HEK293 (cell line): ENCODE data around the gene SCFD2.
"Not testable (repeated sequence)": the region's sequence is repeated elsewhere in the genome, so short reads cannot be mapped to it uniquely, and the experiment has no call there.

Experiments used
- CTCF ChIA-PET: fragments of 350-600 bp; formaldehyde crosslinking; extraction: SDS; loops from one replicate; lab custom pipeline; 2021; ENCODE audit warnings: antibody characterized with exemption; lab: Yijun Ruan, JAX
- POLR2A ChIA-PET: fragments of 300-600 bp; formaldehyde crosslinking; extraction: SDS; loops from one replicate; lab custom pipeline; 2020; ENCODE audit warnings: antibody characterized with exemption, inconsistent platforms; lab: Yijun Ruan, JAX
- H3K27ac ChIP-seq: fragments of 200-500 bp; sonication (Bioruptor generic); 2 replicates; pipeline ENCODE4 v1.5.1; 2014; ENCODE audit warnings: low read depth, low read length, control low read depth, inconsistent platforms; ENCODE audit errors: extremely low read depth
- H3K36me3 ChIP-seq, 2 experiments: fragments of 200-500 bp in 1 of 2; sonication (Bioruptor generic) in 1 of 2; 1 replicate in 1 of 2; 2 replicates in 1 of 2; pipeline ENCODE4 v1.5.1; 2014 to 2017; ENCODE audit warnings: inconsistent platforms in 2 of 2, low read length in 2 of 2; ENCODE audit not compliant: control insufficient read depth in 2 of 2, insufficient read depth in 1 of 2
- H3K4me1 ChIP-seq: fragments of 200-500 bp; sonication (Bioruptor generic); 2 replicates; pipeline ENCODE4 v1.5.1; 2014; ENCODE audit warnings: mild to moderate bottlenecking, low read length, inconsistent platforms; ENCODE audit not compliant: control insufficient read depth, insufficient read depth
- H3K4me3 ChIP-seq: 2 replicates; pipeline ENCODE4 v1.5.1; 2011; ENCODE audit warnings: low read depth, mild to moderate bottlenecking, control low read depth, low read length, moderate library complexity
- H3K9me3 ChIP-seq: fragments of 200-500 bp; sonication (Bioruptor generic); 2 replicates; pipeline ENCODE4 v1.5.1; 2014; ENCODE audit warnings: low read depth, low read length, inconsistent platforms; ENCODE audit not compliant: control insufficient read depth, insufficient read depth
- KLF16 ChIP-seq: fragments of 450-650 bp; formaldehyde crosslinking; IDR thresholded peaks from 2 replicates; pipeline ENCODE4 v1.5.1; 2017; ENCODE audit warnings: missing biosample characterization, missing genetic modification characterization
- MEIS1 ChIP-seq: sonication (generic); formaldehyde crosslinking; IDR thresholded peaks from 2 replicates; pipeline ENCODE4 v1.8.1; 2022; ENCODE audit warnings: missing genetic modification reagents, mild to moderate bottlenecking, borderline replicate concordance
- SCRT1 ChIP-seq: fragments of 450-650 bp; formaldehyde crosslinking; IDR thresholded peaks from 2 replicates; pipeline ENCODE4 v1.5.1; 2016; ENCODE audit warnings: missing biosample characterization, missing genetic modification characterization, borderline replicate concordance
- YY1 ChIP-seq: fragments of 450-650 bp; formaldehyde crosslinking; IDR thresholded peaks from 2 replicates; pipeline ENCODE4 v1.5.1; 2018; ENCODE audit warnings: missing biosample characterization, missing genetic modification characterization
- ZBTB1 ChIP-seq: fragments of 450-650 bp; formaldehyde crosslinking; IDR thresholded peaks from 2 replicates; pipeline ENCODE4 v1.5.1; 2016; ENCODE audit warnings: missing biosample characterization, missing genetic modification characterization
- ZFP69B ChIP-seq: fragments of 450-650 bp; formaldehyde crosslinking; IDR thresholded peaks from 2 replicates; pipeline ENCODE4 v1.5.1; 2016; ENCODE audit warnings: missing biosample characterization, missing genetic modification characterization
- ZNF157 ChIP-seq: fragments of 450-650 bp; formaldehyde crosslinking; IDR thresholded peaks from 2 replicates; pipeline ENCODE4 v1.5.1; 2016; ENCODE audit warnings: missing biosample characterization, missing genetic modification characterization
- ZNF174 ChIP-seq: fragments of 450-650 bp; formaldehyde crosslinking; IDR thresholded peaks from 2 replicates; pipeline ENCODE4 v1.5.0; 2017; ENCODE audit warnings: missing biosample characterization, mild to moderate bottlenecking, missing genetic modification characterization
- ZNF211 ChIP-seq: fragments of 450-650 bp; formaldehyde crosslinking; IDR thresholded peaks from 2 replicates; pipeline ENCODE4 v1.5.1; 2016; ENCODE audit warnings: low read depth, missing biosample characterization, missing genetic modification characterization
- ZNF239 ChIP-seq: fragments of 450-650 bp; formaldehyde crosslinking; IDR thresholded peaks from 2 replicates; pipeline ENCODE4 v1.5.1; 2016; ENCODE audit warnings: missing biosample characterization, missing genetic modification characterization
- ZNF24 ChIP-seq: fragments of 450-650 bp; formaldehyde crosslinking; IDR thresholded peaks from 2 replicates; pipeline ENCODE4 v1.5.1; 2016; ENCODE audit warnings: missing biosample characterization, missing genetic modification characterization
- ZNF354C ChIP-seq: fragments of 450-650 bp; formaldehyde crosslinking; IDR thresholded peaks from 2 replicates; pipeline ENCODE4 v1.5.1; 2016; ENCODE audit warnings: missing biosample characterization, missing genetic modification characterization, low read depth, borderline replicate concordance
- ZNF473 ChIP-seq: fragments of 450-650 bp; formaldehyde crosslinking; IDR thresholded peaks from 2 replicates; pipeline ENCODE4 v1.5.1; 2017; ENCODE audit warnings: missing biosample characterization, missing genetic modification characterization
- ZNF558 ChIP-seq: fragments of 450-650 bp; formaldehyde crosslinking; IDR thresholded peaks from 2 replicates; pipeline ENCODE4 v1.5.1; 2016; ENCODE audit warnings: missing biosample characterization, missing genetic modification characterization
- ZNF560 ChIP-seq: fragments of 450-650 bp; formaldehyde crosslinking; IDR thresholded peaks from 2 replicates; pipeline ENCODE4 v1.5.1; 2017; ENCODE audit warnings: missing biosample characterization, missing genetic modification characterization, borderline replicate concordance
- ZNF664 ChIP-seq: fragments of 450-650 bp; formaldehyde crosslinking; IDR thresholded peaks from 2 replicates; pipeline ENCODE4 v1.5.1; 2016; ENCODE audit warnings: missing biosample characterization, missing genetic modification characterization
- ZNF677 ChIP-seq: fragments of 450-650 bp; IDR thresholded peaks from 2 replicates; pipeline ENCODE4 v1.5.0; 2018; ENCODE audit warnings: missing biosample characterization, mild to moderate bottlenecking, missing genetic modification characterization, moderate library complexity
- TF ChIP-seq, protein P1 (sequence below): fragments of 450-650 bp; formaldehyde crosslinking; IDR thresholded peaks from 2 replicates; pipeline ENCODE4 v1.5.1; 2016; ENCODE audit warnings: missing biosample characterization, missing genetic modification characterization
- TF ChIP-seq, protein P2 (sequence below): fragments of 450-650 bp; formaldehyde crosslinking; IDR thresholded peaks from 2 replicates; pipeline ENCODE4 v1.5.1; 2016; ENCODE audit warnings: missing biosample characterization, missing genetic modification characterization
- TF ChIP-seq, protein P3 (sequence below): fragments of 450-650 bp; formaldehyde crosslinking; IDR thresholded peaks from 2 replicates; pipeline ENCODE4 v1.5.1; 2016; ENCODE audit warnings: missing biosample characterization, missing genetic modification characterization
- TF ChIP-seq, protein P4 (sequence below): fragments of 450-650 bp; formaldehyde crosslinking; IDR thresholded peaks from 2 replicates; pipeline ENCODE4 v1.5.1; 2016; ENCODE audit warnings: missing biosample characterization, missing genetic modification characterization

Gene SCFD2

DNA sequence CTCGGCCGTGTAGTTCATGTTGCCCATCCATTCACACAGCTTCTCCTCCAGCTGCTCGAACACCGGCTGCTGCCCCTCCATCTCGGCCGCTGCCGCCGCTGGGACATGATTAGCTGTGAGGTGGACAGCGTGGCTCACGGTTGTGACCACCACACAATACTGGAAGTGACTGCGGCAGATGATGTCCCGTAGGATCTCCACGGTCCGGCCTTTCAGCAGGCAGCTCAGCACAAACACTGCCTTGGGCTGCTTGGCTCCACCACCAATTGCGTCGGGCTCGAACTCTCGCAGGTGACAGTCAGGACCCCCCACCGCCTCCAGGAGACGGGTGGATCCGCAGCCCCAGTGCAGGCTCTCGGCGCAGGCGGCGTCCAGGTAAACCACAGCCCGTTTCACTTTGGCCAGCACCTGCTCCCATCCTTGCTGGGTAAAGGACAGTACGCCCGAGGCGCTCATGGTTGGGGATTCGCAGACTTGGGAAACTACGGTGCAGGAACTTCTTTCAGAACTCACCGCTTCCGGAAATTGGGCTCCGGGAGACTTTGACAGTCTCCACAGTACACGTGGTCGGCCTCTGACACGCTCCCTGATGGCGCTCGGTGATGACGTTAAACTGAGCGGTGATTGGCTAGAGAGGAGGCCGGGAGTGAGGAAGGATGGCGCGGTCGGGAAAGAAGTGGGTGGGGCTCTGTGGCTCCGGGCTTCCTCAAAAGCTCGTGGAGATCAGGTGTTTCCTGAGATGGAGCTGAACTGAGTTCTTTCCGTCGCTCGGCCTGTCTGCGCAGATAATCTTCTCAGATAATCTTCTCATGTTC is at the start of gene SCFD2 (continued):
- TF ChIP-seq, protein P1, sequence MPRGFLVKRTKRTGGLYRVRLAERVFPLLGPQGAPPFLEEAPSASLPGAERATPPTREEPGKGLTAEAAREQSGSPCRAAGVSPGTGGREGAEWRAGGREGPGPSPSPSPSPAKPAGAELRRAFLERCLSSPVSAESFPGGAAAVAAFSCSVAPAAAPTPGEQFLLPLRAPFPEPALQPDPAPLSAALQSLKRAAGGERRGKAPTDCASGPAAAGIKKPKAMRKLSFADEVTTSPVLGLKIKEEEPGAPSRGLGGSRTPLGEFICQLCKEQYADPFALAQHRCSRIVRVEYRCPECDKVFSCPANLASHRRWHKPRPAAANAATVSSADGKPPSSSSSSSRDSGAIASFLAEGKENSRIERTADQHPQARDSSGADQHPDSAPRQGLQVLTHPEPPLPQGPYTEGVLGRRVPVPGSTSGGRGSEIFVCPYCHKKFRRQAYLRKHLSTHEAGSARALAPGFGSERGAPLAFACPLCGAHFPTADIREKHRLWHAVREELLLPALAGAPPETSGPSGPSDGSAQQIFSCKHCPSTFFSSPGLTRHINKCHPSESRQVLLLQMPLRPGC, result no peak
- TF ChIP-seq ZNF211 (tag by site-specific recombination), result no peak
- TF ChIP-seq, protein P2, sequence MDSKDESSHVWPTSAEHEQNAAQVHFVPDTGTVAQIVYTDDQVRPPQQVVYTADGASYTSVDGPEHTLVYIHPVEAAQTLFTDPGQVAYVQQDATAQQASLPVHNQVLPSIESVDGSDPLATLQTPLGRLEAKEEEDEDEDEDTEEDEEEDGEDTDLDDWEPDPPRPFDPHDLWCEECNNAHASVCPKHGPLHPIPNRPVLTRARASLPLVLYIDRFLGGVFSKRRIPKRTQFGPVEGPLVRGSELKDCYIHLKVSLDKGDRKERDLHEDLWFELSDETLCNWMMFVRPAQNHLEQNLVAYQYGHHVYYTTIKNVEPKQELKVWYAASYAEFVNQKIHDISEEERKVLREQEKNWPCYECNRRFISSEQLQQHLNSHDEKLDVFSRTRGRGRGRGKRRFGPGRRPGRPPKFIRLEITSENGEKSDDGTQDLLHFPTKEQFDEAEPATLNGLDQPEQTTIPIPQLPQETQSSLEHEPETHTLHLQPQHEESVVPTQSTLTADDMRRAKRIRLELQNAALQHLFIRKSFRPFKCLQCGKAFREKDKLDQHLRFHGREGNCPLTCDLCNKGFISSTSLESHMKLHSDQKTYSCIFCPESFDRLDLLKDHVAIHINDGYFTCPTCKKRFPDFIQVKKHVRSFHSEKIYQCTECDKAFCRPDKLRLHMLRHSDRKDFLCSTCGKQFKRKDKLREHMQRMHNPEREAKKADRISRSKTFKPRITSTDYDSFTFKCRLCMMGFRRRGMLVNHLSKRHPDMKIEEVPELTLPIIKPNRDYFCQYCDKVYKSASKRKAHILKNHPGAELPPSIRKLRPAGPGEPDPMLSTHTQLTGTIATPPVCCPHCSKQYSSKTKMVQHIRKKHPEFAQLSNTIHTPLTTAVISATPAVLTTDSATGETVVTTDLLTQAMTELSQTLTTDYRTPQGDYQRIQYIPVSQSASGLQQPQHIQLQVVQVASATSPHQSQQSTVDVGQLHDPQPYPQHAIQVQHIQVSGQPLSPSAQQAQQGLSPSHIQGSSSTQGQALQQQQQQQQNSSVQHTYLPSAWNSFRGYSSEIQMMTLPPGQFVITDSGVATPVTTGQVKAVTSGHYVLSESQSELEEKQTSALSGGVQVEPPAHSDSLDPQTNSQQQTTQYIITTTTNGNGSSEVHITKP (tag by site-specific recombination), result peak; percentile 70
- peak; percentile 77 for TF ChIP-seq KLF16 (tag by site-specific recombination)
- TF ChIP-seq ZNF354C, result no peak
- no peak for TF ChIP-seq ZNF157
- TF ChIP-seq, protein P3, sequence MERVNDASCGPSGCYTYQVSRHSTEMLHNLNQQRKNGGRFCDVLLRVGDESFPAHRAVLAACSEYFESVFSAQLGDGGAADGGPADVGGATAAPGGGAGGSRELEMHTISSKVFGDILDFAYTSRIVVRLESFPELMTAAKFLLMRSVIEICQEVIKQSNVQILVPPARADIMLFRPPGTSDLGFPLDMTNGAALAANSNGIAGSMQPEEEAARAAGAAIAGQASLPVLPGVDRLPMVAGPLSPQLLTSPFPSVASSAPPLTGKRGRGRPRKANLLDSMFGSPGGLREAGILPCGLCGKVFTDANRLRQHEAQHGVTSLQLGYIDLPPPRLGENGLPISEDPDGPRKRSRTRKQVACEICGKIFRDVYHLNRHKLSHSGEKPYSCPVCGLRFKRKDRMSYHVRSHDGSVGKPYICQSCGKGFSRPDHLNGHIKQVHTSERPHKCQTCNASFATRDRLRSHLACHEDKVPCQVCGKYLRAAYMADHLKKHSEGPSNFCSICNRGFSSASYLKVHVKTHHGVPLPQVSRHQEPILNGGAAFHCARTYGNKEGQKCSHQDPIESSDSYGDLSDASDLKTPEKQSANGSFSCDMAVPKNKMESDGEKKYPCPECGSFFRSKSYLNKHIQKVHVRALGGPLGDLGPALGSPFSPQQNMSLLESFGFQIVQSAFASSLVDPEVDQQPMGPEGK (tag by site-specific recombination), result no peak
- no peak for TF ChIP-seq ZNF239 (tag by site-specific recombination)

DNA sequence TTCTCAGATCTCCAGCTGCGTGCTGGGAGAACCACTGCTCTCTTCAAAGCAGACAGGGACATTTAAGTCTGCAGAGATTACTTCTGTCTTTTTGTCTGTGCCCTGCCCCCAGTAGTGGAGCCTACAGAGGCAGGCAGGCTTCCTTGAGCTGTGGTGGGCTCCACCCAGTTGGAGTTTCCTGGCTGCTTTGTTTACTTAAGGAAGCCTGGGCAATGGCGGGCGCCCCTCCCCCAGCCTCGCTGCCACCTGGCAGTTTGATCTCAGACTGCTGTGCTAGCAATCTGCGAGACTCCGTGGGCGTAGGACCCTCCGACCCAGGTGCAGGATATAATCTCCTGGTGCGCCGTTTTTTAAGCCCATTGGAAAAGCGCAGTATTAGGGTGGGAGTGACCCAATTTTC is 43.6 kb upstream of the SCFD2 start:
- H3K27ac ChIP-seq, POLR2A ChIA-PET, H3K9me3 ChIP-seq, CTCF ChIA-PET, H3K36me3 ChIP-seq, H3K4me3 ChIP-seq, H3K4me1 ChIP-seq: not testable (repeated sequence)

DNA sequence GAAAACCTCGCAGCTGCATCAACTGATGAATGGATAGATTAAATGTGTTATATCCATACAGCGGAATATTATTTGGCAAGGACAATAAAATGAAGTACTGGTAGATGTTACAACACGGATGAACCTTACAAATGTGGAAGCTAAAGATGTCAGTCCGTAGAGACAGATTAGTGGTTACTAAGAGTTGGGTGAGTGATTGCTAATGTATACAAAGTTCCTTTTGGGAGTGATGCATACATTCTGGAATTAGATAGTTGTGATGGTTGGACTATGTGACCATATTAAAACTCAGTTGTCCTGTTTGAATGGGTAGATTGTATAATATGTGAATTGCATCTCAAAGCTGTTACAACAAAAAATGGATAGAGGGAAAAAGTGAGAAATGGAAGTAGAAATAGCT is 14.4 kb upstream of the SCFD2 start:
- ChIA-PET POLR2A (no interaction called here), CTCF (interaction anchor here (0.7 kb wide), 1 partner anchor 55 kb away, joined by 3 read pairs; no protein-coding TSS in a partner anchor)
- Histone ChIP-seq H3K4me1 (no peaks in the 10 kb centered on the region), H3K27ac (no peak overlapping the region), H3K9me3 (no peaks in the 10 kb centered on the region), H3K36me3 (peaks cover 11 to 46% of the 10 kb centered on the region in 2 experiments), H3K4me3 (no peak overlapping the region)
- TF ChIP-seq SCRT1 (tag by site-specific recombination) (no peak), ZNF157 (no peak), ZBTB1 (tag by site-specific recombination) (no peak), ZFP69B (tag by site-specific recombination) (no peak), ZNF473 (tag by site-specific recombination) (no peak), YY1 (tag by site-specific recombination) (no peak), ZNF24 (tag by site-specific recombination) (no peak), ZNF677 (tag by site-specific recombination) (no peak), ZNF664 (tag by site-specific recombination) (no peak), ZNF239 (tag by site-specific recombination) (no peak), ZNF560 (tag by site-specific recombination) (no peak), MEIS1 (CRISPR knock-in tag) (no peak), ZNF558 (no peak), ZNF174 (no peak)
- TF ChIP-seq, protein P4, sequence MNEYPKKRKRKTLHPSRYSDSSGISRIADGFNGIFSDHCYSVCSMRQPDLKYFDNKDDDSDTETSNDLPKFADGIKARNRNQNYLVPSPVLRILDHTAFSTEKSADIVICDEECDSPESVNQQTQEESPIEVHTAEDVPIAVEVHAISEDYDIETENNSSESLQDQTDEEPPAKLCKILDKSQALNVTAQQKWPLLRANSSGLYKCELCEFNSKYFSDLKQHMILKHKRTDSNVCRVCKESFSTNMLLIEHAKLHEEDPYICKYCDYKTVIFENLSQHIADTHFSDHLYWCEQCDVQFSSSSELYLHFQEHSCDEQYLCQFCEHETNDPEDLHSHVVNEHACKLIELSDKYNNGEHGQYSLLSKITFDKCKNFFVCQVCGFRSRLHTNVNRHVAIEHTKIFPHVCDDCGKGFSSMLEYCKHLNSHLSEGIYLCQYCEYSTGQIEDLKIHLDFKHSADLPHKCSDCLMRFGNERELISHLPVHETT (tag by site-specific recombination), result no peak
